ENCODE measurements around the gene BSCL2.
A peak's percentile ranks its signal among the peaks of the same experiment; 100 is the strongest.
"Not testable (repeated sequence)": the region's sequence is repeated elsewhere in the genome, so short reads cannot be mapped to it uniquely, and the experiment has no call there.

Gene BSCL2

GRCh38 chr11:62721994-62722393, 14.8 kb upstream of the BSCL2 start:
- DNase-seq (ENCODE audit: low read depth, low spot score), result no peak
- H3K27ac ChIP-seq, result no peak overlapping the region

GRCh38 chr11:62719302-62719978, 12.2 kb upstream of the BSCL2 start:
- DNase-seq (ENCODE audit: low read depth, low spot score), result no peak
- no peak overlapping the region for H3K27ac ChIP-seq

- no peak overlapping the region for H3K27ac ChIP-seq
- no peak for DNase-seq (ENCODE audit: low read depth, low spot score)
Measured at GRCh38 chr11:62716816-62717215, 9.6 kb upstream of the BSCL2 start.

GRCh38 chr11:62716206-62716605, 9.0 kb upstream of the BSCL2 start:
- no peak for DNase-seq (ENCODE audit: low read depth, low spot score)
- H3K27ac ChIP-seq, result no peak overlapping the region

GRCh38 chr11:62715150-62716130, 8.2 kb upstream of the BSCL2 start:
- no peak overlapping the region for H3K27ac ChIP-seq
- DNase-seq (ENCODE audit: low read depth, low spot score), result no peak

GRCh38 chr11:62713343-62713742, 6.1 kb upstream of the BSCL2 start:
- H3K27ac ChIP-seq, result peak overlapping the region; percentile 17
- DNase-seq (ENCODE audit: low read depth, low spot score), result no peak

GRCh38 chr11:62712861-62713260, 5.6 kb upstream of the BSCL2 start:
- DNase-seq (ENCODE audit: low read depth, low spot score), result no peak
- peak overlapping the region; percentile 17 for H3K27ac ChIP-seq

- DNase-seq (ENCODE audit: low read depth, low spot score), result no peak
- no peak overlapping the region for H3K27ac ChIP-seq
Measured at GRCh38 chr11:62712276-62712812, 5.1 kb upstream of the BSCL2 start.

- H3K27ac ChIP-seq, result peak overlapping the region; percentile 89
- DNase-seq (ENCODE audit: low read depth, low spot score), result no peak
Measured at GRCh38 chr11:62710001-62710345, 2.7 kb upstream of the BSCL2 start.

- peak overlapping the region; percentile 89 for H3K27ac ChIP-seq
- DNase-seq (ENCODE audit: low read depth, low spot score), result no peak
Measured at GRCh38 chr11:62709247-62710000, 2.2 kb upstream of the BSCL2 start.

GRCh38 chr11:62708793-62709192, 1.6 kb upstream of the BSCL2 start:
- no peak for DNase-seq (ENCODE audit: low read depth, low spot score)
- H3K27ac ChIP-seq, result peak overlapping the region; percentile 89

- H3K27ac ChIP-seq, result peak overlapping the region; percentile 89
- DNase-seq (ENCODE audit: low read depth, low spot score), result no peak
Measured at GRCh38 chr11:62708392-62708791, 1.2 kb upstream of the BSCL2 start.

- no peak for DNase-seq (ENCODE audit: low read depth, low spot score)
- no peak overlapping the region for H3K27ac ChIP-seq
Measured at GRCh38 chr11:62706850-62707247, 375 bp downstream of the BSCL2 start.

GRCh38 chr11:62705880-62706849, 1.1 kb downstream of the BSCL2 start:
- no peak for DNase-seq (ENCODE audit: low read depth, low spot score)
- peak overlapping the region; percentile 57 for H3K27ac ChIP-seq

- DNase-seq (ENCODE audit: low read depth, low spot score), result no peak
- H3K27ac ChIP-seq, result peak overlapping the region; percentile 57
Measured at GRCh38 chr11:62705413-62705812, 1.8 kb downstream of the BSCL2 start.

- not testable (repeated sequence) for DNase-seq (ENCODE audit: low read depth, low spot score); H3K27ac ChIP-seq
Measured at GRCh38 chr11:62703921-62704320, 3.3 kb downstream of the BSCL2 start.

GRCh38 chr11:62702246-62702645, 5.0 kb downstream of the BSCL2 start:
- DNase-seq (ENCODE audit: low read depth, low spot score), result no peak

GRCh38 chr11:62694455-62695167, 12.6 kb downstream of the BSCL2 start:
- H3K27ac ChIP-seq, result no peak overlapping the region
- DNase-seq (ENCODE audit: low read depth, low spot score), result no peak

More at GRCh38 chr11:62702246-62702645, 5.0 kb downstream of the BSCL2 start:
- H3K27ac ChIP-seq, result no peak overlapping the region

- not testable (repeated sequence) for H3K27ac ChIP-seq; DNase-seq (ENCODE audit: low read depth, low spot score)
Measured at GRCh38 chr11:62693624-62694023, 13.6 kb downstream of the BSCL2 start.

All from epithelial cell of prostate (primary cell).